ENCODE results near the gene PLCH1. TPM values are rescaled to one million over a fixed set of nuclear protein-coding genes. Genes with fewer than 3 reads are reported as not detected.

Gene PLCH1
- total and polyA plus RNA-seq, 9 of the 15 experiments (the other 6 are each of a cell fraction or from before 2014, with no cell fraction given): 0.17 to 0.62 (median 0.40) TPM

GRCh38 chr3:155701882-155702465 lies 42.9 kb downstream of the PLCH1 start (continued):
- TF ChIP-seq TOE1 (IDR thresholded peaks at IDR 0.05; ENCODE audit: borderline replicate concordance) (no peak), TOE1 (CRISPR knock-in tag; IDR thresholded peaks at IDR 0.05; ENCODE audit: borderline replicate concordance, low read depth) (no peak), BHLHE40 (IDR thresholded peaks at IDR 0.05; ENCODE audit: low read length) (no peak), MLX (CRISPR knock-in tag; conservative IDR thresholded peaks at IDR 0.05) (no peak), ELF4 (CRISPR knock-in tag; IDR thresholded peaks at IDR 0.05) (no peak), CEBPB (tag; IDR thresholded peaks at IDR 0.05) (peak; percentile 52), SRSF3 (IDR thresholded peaks at IDR 0.05; ENCODE audit: insufficient read depth, low read length) (no peak), AFF1 (IDR thresholded peaks at IDR 0.05; ENCODE audit: low read depth in 1 of 2, partially characterized antibody in 2 of 2) (no peak), DMBX1 (CRISPR knock-in tag; IDR thresholded peaks at IDR 0.05; ENCODE audit: borderline replicate concordance) (no peak), ZNF668 (CRISPR knock-in tag; IDR thresholded peaks at IDR 0.05) (no peak)

All from K562 (cell line).